B cell (primary cell): ENCODE measurements around the gene LIMD2. TPM values are rescaled to one million over a fixed set of nuclear protein-coding genes. Genes with fewer than 3 reads are reported as not detected.

Source experiments
- ATAC-seq: fragments of 200-7000 bp; cut with Tn5 transposase; one replicate; pipeline ENCODE4 v1.10.0; 2021; ENCODE audit warnings: low read depth, mild to moderate bottlenecking, moderate number of reproducible peaks, moderate library complexity
- CTCF ChIA-PET: fragments of 350-600 bp; sonication (Branson Sonifier 250); formaldehyde crosslinking; loops from one replicate; lab custom pipeline; 2021; ENCODE audit warnings: antibody characterized with exemption, inconsistent platforms; lab: Charles Lee
- POLR2A ChIA-PET: fragments of 350-600 bp; sonication (Branson Sonifier 250); formaldehyde crosslinking; loops from one replicate; lab custom pipeline; 2021; ENCODE audit warnings: antibody characterized with exemption; lab: Charles Lee
- DNase-seq: peaks from one replicate; pipeline ENCODE4 v3.0.0; 2013
- H2AFZ ChIP-seq: 2 replicates; pipeline ENCODE4 v1.6.1; 2012; ENCODE audit warnings: mild to moderate bottlenecking, low read depth, low read length; ENCODE audit not compliant: insufficient read depth, poor library complexity, severe bottlenecking
- H3K27ac ChIP-seq, 2 donors: 1 replicate in 1 of 2; 2 replicates in 1 of 2; pipeline ENCODE4 v1.5.1; 2012 to 2013; ENCODE audit warnings: low read length in 2 of 2, mild to moderate bottlenecking in 2 of 2, moderate library complexity in 1 of 2
- H3K27me3 ChIP-seq, 4 experiments: fragments of 200-600 bp in 1 of 4; sonication (generic) in 1 of 4; replicated peaks in 1 of 4; 1 replicate in 2 of 4; 2 replicates in 2 of 4; pipeline versions ENCODE4 v1.6.1 to v1.7.0; 2013 to 2016; ENCODE audit warnings: low read length in 3 of 4, mild to moderate bottlenecking in 2 of 4, mixed read lengths in 1 of 4, moderate library complexity in 1 of 4; ENCODE audit not compliant: insufficient read depth in 4 of 4, control insufficient read depth in 3 of 4; ENCODE audit errors: control extremely low read depth in 1 of 4
- H3K36me3 ChIP-seq, 2 experiments: replicated peaks in 1 of 2; 1 replicate in 1 of 2; 2 replicates in 1 of 2; pipeline versions ENCODE4 v1.6.1 to v1.7.1; 2013; ENCODE audit warnings: low read length in 1 of 2; ENCODE audit not compliant: insufficient read depth in 2 of 2, control insufficient read depth in 1 of 2; ENCODE audit errors: control extremely low read depth in 1 of 2, extremely low read depth in 1 of 2
- H3K4me1 ChIP-seq, 2 donors: fragments of 200-600 bp in 1 of 2; sonication (generic) in 1 of 2; 1 replicate in 1 of 2; 2 replicates in 1 of 2; pipeline versions ENCODE4 v1.5.1 to v1.6.1; 2013 to 2017; ENCODE audit warnings: low read length in 2 of 2; ENCODE audit not compliant: control insufficient read depth in 2 of 2, insufficient read depth in 2 of 2
- H3K4me2 ChIP-seq: replicated peaks from 2 replicates; pipeline ENCODE3; 2012; ENCODE audit warnings: mild to moderate bottlenecking, low read depth, low read length; ENCODE audit not compliant: poor library complexity, severe bottlenecking
- H3K4me3 ChIP-seq, 5 experiments: fragments of 200-600 bp in 1 of 5; sonication (generic) in 1 of 5; 1 replicate in 3 of 5; 2 replicates in 2 of 5; pipeline versions ENCODE4 v1.5.1 to v1.7.0; 2011 to 2016; ENCODE audit warnings: low read length in 4 of 5, mild to moderate bottlenecking in 4 of 5, low read depth in 2 of 5, control low read depth in 1 of 5, moderate library complexity in 1 of 5; ENCODE audit not compliant: insufficient read depth in 1 of 5; ENCODE audit errors: control extremely low read depth in 1 of 5, extremely low read depth in 1 of 5
- H3K79me2 ChIP-seq: fragments of 200-600 bp; sonication (generic); one replicate; pipeline ENCODE4 v1.6.0; 2016; ENCODE audit warnings: low read length; ENCODE audit not compliant: control insufficient read depth, insufficient read depth
- H3K9ac ChIP-seq: fragments of 200-600 bp; sonication (generic); 2 replicates; pipeline ENCODE4 v1.6.1; 2017; ENCODE audit warnings: mild to moderate bottlenecking, low read length, moderate library complexity
- H3K9me3 ChIP-seq, 3 donors: one replicate each; pipeline versions ENCODE4 v1.6.1 to v1.7.1; 2013; ENCODE audit warnings: low read length in 2 of 3; ENCODE audit not compliant: control insufficient read depth in 2 of 3, insufficient read depth in 1 of 3; ENCODE audit errors: control extremely low read depth in 1 of 3
- H4K20me1 ChIP-seq: 2 replicates; pipeline ENCODE4 v1.6.0; 2012; ENCODE audit warnings: mild to moderate bottlenecking, low read length; ENCODE audit not compliant: insufficient read depth, control insufficient read depth, poor library complexity, severe bottlenecking
- H3K27ac Mint-ChIP-seq: one replicate; pipeline ENCODE4 v1.8.0; 2021; ENCODE audit warnings: mixed read lengths
- H3K27me3 Mint-ChIP-seq: one replicate; pipeline ENCODE4 v1.8.0; 2021; ENCODE audit warnings: mixed read lengths
- H3K4me1 Mint-ChIP-seq: one replicate; pipeline ENCODE4 v1.8.0; 2021; ENCODE audit warnings: mixed read lengths
- H3K4me3 Mint-ChIP-seq: one replicate; pipeline ENCODE4 v1.8.0; 2021; ENCODE audit warnings: mixed read lengths
- H3K9me3 Mint-ChIP-seq: one replicate; pipeline ENCODE4 v1.8.0; 2022; ENCODE audit warnings: mixed read lengths; ENCODE audit not compliant: insufficient read depth
- CTCF ChIP-seq: fragments of 200-600 bp; IDR thresholded peaks from one replicate; pipeline ENCODE4 v1.8.0; 2022; ENCODE audit warnings: antibody characterized with exemption, mild to moderate bottlenecking
- EZH2 ChIP-seq: IDR thresholded peaks from 2 replicates; pipeline ENCODE4 v1.6.1; 2012; ENCODE audit warnings: borderline replicate concordance, low read depth, mild to moderate bottlenecking, moderate library complexity, low read length; ENCODE audit not compliant: insufficient read depth, poor library complexity, severe bottlenecking
- whole genome bisulfite sequencing: methylation state at CpG from one replicate; pipeline ENCODE4 v1.1.5; 2013; ENCODE audit warnings: missing lambda C conversion rate; ENCODE audit not compliant: insufficient coverage; 5-methylcytosine and 5-hydroxymethylcytosine counted together
- intact Hi-C: fragments of 100-400 bp; cut with micrococcal nuclease; formaldehyde crosslinking; loops from one replicate; pipeline ENCODE4 v1.10.0; 2022
- polyA plus RNA-seq: library from polyadenylated mRNA; depleted of rRNA; stranded (reverse); fragments of >200 nt; gene quantifications from 2 replicates; pipeline ENCODE4 v1.2.3, GENCODE V29; 2012
- total RNA-seq, 2 donors: library from RNA; stranded (reverse); fragments of 120-200 nt in 1 of 2; gene quantifications; 1 replicate in 1 of 2; 2 replicates in 1 of 2; pipeline versions ENCODE4 v1.2.3 to v1.2.4, GENCODE V29; 2013 to 2022

Gene LIMD2
- total and polyA plus RNA-seq, 2 donors (not counting 1 experiment from before 2014, with no cell fraction given) = 587 to 1,396 TPM

GRCh38 chr17:63681530-63681929 is 18.4 kb downstream of the LIMD2 start:
- Mint-ChIP-seq H3K9me3 (no peaks in the 10 kb centered on the region), H3K4me1 (no peaks in the 10 kb centered on the region), H3K4me3 (no peak overlapping the region), H3K27ac (no peak overlapping the region), H3K27me3 (no peaks in the 10 kb centered on the region)
- peaks cover 7 to 71% of the 10 kb centered on the region in 2 experiments for H3K36me3 ChIP-seq
- DNase-seq = no peak
- POLR2A ChIA-PET = interaction anchor here (0.5 kb wide), 1 partner anchor 161 kb away, joined by 4 read pairs; no protein-coding TSS in a partner anchor
- H3K4me1 ChIP-seq = no peaks in the 10 kb centered on the region
- no peak overlapping the region for H2AFZ ChIP-seq
- no peak overlapping the region for H3K4me2 ChIP-seq
- no peak overlapping the region for H3K4me3 ChIP-seq
- CTCF ChIA-PET = interaction anchor here (0.6 to 1.3 kb wide), 4 partner anchors 8 to 70 kb away, joined by 3 to 5 read pairs (median 3); no protein-coding TSS in a partner anchor
- H3K27ac ChIP-seq = no peak overlapping the region
- H3K27me3 ChIP-seq = no peaks in the 10 kb centered on the region
- ATAC-seq = no peak
- H3K9me3 ChIP-seq = peaks cover 0 to 5% (median 0%) of the 10 kb centered on the region in 3 donors
- peaks cover 20% of the 10 kb centered on the region for H3K79me2 ChIP-seq
- 100% methylated on average over 5 of the region's 8 CpGs for WGBS
- intact Hi-C loops = no loop called here
- no peaks in the 10 kb centered on the region for H4K20me1 ChIP-seq
- H3K9ac ChIP-seq = no peak overlapping the region
- TF ChIP-seq CTCF (no peak), EZH2 (no peak)

GRCh38 chr17:63680700-63681099 is 19.2 kb downstream of the LIMD2 start:
- H3K27me3 Mint-ChIP-seq = no peaks in the 10 kb centered on the region
- H3K9me3 Mint-ChIP-seq = no peaks in the 10 kb centered on the region
- Histone ChIP-seq H3K4me1 (peaks cover 0 to 2% of the 10 kb centered on the region in 2 donors), H3K4me2 (no peak overlapping the region), H2AFZ (no peak overlapping the region), H3K9me3 (peaks cover 0 to 5% (median 0%) of the 10 kb centered on the region in 3 donors), H4K20me1 (no peaks in the 10 kb centered on the region), H3K27me3 (no peaks in the 10 kb centered on the region), H3K9ac (no peak overlapping the region), H3K4me3 (no peak overlapping the region), H3K36me3 (peaks cover 7 to 66% of the 10 kb centered on the region in 2 experiments), H3K27ac (no peak overlapping the region), H3K79me2 (peaks cover 15% of the 10 kb centered on the region)
- ChIA-PET POLR2A (no interaction called here), CTCF (interaction anchor here (1.0 to 1.2 kb wide), 2 partner anchors 12 to 54 kb away, joined by 3 read pairs; no protein-coding TSS in a partner anchor)
- no peak for DNase-seq
- H3K4me1 Mint-ChIP-seq = peaks cover 2% of the 10 kb centered on the region
- no peak for ATAC-seq
- TF ChIP-seq CTCF (no peak), EZH2 (no peak)
- no CpG with 5 or more reads among the region's 1 CpG for WGBS
- intact Hi-C loops = no loop called here
- H3K4me3 Mint-ChIP-seq = no peak overlapping the region
- no peak overlapping the region for H3K27ac Mint-ChIP-seq
